ENCODE measurements around the gene CHMP4A.
"Not testable (repeated sequence)": the region's sequence is repeated elsewhere in the genome, so short reads cannot be mapped to it uniquely, and the experiment has no call there.

The CHMP4A gene

DNA sequence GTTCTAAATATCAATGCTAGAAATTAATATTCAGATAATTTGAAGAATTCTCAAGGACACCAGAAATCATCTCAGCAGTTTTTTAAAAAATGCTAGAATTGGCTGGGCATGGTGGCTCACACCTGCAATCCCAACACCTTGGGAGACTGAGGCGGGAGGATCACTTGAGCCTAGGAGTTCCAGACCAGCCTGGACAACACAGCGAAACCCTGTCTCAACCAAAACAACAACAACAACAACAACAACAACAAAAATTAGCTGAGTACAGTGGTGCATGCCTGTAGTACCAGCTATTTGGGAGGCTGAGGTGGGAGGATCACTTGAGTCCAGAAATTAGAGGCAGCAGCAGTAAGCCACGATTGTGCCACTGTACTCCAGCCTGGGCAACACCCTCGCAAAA lies 5.8 kb upstream of the CHMP4A start:
- no peak for DNase-seq (ENCODE audit: low read depth)
- no peak overlapping the region for H3K4me3 ChIP-seq (ENCODE audit: low read length)
- TF ChIP-seq CTCF (conservative IDR thresholded peaks at IDR 0.05; ENCODE audit: low read depth, low read length), result no peak

DNA sequence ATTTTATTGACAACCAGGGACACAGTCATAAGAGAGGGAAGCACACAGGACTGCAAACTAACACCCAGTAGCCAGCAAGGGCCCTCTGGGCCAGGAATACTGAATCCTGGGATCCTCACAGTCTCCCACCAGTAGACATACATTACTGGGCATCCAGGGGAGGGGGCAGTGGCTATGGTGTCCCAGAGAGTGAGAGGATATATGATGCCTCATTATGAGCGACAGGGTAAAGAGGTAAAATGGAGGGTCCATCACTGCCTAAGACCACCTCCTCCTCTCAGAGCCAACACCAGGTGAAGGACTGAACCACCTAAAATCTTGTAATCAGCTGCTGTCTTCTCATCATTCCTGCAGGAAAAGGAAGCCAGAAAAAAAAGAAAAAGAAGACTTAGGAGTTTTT lies 3.6 kb upstream of the CHMP4A start:
- H3K4me3 ChIP-seq (ENCODE audit: low read length), result not testable (repeated sequence)

GRCh38 chr14:24216345-24216699 lies 3.0 kb upstream of the CHMP4A start:
- TF ChIP-seq CTCF (conservative IDR thresholded peaks at IDR 0.05; ENCODE audit: low read depth, low read length), result no peak
- peak overlapping the region; percentile 89 for H3K4me3 ChIP-seq (ENCODE audit: low read length)

More for the DNA sequence above, 3.6 kb upstream of the CHMP4A start:
- DNase-seq (ENCODE audit: low read depth), result not testable (repeated sequence)

GRCh38 chr14:24215495-24216344 lies 2.4 kb upstream of the CHMP4A start, which contains the start of gene MDP1:
MDP1 (minus strand) TSS chr14:24216066; CDS start chr14:24215955, 111 bp downstream.
- peak; percentile 63 for DNase-seq (ENCODE audit: low read depth)
- TF ChIP-seq CTCF (conservative IDR thresholded peaks at IDR 0.05; ENCODE audit: low read depth, low read length), result peak; percentile 62
- peak within 1 kb of the TSS; percentile 89 for H3K4me3 ChIP-seq (ENCODE audit: low read length)

More at GRCh38 chr14:24216345-24216699, 3.0 kb upstream of the CHMP4A start:
- no peak for DNase-seq (ENCODE audit: low read depth)

DNA sequence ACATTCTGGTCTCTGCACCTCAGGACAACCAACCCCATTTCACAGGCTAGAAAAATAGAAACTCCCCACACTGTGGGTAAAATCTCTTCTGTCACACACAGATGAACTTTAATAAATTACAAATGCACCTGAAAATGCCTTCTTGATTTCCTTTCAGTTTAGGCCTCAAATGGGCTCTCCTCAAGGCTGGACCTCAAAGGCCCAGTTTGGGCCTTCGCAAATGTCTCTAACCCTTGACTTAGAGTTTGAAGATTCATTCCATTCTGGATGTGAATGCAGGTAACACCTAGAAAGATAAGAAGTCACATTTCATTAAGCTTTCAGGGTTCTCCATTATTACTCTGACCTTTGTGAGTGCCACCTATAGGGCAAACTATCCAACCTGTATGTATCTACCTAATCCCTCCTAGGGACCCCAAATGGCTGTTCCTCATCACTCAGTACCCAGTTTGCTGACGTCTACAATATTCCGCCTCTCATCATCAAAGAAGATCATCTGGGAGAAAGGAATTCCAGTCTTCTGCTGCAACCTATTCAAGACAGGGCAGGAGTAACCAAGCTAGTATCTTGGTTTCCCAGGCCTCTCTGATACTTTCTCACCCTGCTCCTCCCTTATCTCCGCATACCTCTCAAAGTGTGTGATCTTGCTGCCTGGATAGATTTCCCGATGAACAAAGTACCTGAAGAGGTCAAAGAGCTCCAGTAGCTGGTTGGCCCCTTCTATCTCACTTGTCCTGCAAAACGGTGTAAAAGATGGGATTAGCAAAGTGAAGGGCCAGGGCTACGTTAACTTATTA lies 776 bp upstream of the CHMP4A start:
- peak overlapping the region; percentile 83 for H3K4me3 ChIP-seq (ENCODE audit: low read length)
- DNase-seq (ENCODE audit: low read depth), result no peak
- TF ChIP-seq CTCF (conservative IDR thresholded peaks at IDR 0.05; ENCODE audit: low read depth, low read length), result no peak

DNA sequence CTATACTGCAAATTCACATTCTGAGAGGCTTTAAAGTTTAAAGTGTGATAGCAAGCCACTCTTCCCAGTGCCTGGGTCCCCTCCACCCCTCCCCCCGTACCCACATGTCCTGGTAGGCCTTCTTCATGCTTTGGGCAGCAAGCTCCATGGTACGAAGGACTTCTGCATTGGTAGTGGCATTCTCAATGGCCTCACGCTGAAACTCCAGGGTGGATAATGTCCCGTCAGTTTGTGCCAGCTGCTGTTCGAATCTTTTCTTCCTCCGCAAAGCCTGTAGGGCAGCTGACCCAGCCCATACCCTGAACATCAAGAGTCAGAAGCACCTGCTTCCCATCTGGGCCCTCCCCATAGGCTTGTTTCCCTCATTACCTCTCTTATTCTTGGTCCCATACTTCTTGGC lies 2.0 kb downstream of the CHMP4A start:
- DNase-seq (ENCODE audit: low read depth), result no peak
- TF ChIP-seq CTCF (conservative IDR thresholded peaks at IDR 0.05; ENCODE audit: low read depth, low read length), result no peak
- no peak overlapping the region for H3K4me3 ChIP-seq (ENCODE audit: low read length)

DNA sequence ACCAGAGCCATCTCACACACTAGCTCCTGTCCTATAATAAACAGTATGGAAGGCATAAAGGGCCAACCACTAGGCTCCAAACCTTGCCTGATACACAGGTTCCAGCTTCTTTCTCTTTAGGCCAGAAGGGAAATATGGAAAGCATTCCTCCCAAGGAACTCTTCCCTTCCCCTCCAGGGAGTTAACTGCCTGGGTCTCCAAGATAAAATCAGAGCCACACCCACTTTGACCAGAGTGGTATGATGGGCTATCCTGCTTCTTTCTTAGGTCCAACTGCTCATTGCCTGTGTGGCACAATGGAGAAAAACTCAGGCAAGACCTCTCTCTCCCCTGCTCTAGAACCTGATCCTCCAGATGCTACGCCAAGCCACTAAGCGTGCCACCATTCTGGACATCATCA lies 5.7 kb downstream of the CHMP4A start:
- no peak for DNase-seq (ENCODE audit: low read depth)
- no peak overlapping the region for H3K4me3 ChIP-seq (ENCODE audit: low read length)
- no peak for TF ChIP-seq CTCF (conservative IDR thresholded peaks at IDR 0.05; ENCODE audit: low read depth, low read length)
